SK-N-SH (cell line): ENCODE results near the gene TMEM179. TPM values are rescaled to one million over a fixed set of nuclear protein-coding genes. Genes with fewer than 3 reads are reported as not detected.

Experiments used
- CTCF ChIA-PET: fragments of 300-600, 350-600 bp; formaldehyde crosslinking; extraction: SDS; loops from one replicate; lab custom pipeline; 2021; lab: Yijun Ruan, JAX
- POLR2A ChIA-PET: fragments of 350-600 bp; sonication (Branson Sonifier 250); formaldehyde crosslinking; extraction: SDS; loops from one replicate; lab custom pipeline; 2020; ENCODE audit warnings: antibody characterized with exemption, inconsistent platforms; lab: Yijun Ruan, JAX
- DNase-seq: peaks from one replicate; pipeline ENCODE4 v3.0.0; 2012
- H2AFZ ChIP-seq: fragments of 200-600 bp; sonication (generic); 2 replicates; pipeline ENCODE4 v1.8.1; 2016; ENCODE audit warnings: antibody characterized with exemption, mild to moderate bottlenecking, low read depth
- H3F3A ChIP-seq: fragments of 200-600 bp; sonication (generic); replicated peaks from 2 replicates; pipeline ENCODE3; 2016; ENCODE audit warnings: antibody characterized with exemption, mild to moderate bottlenecking; ENCODE audit not compliant: insufficient read depth
- H3K27ac ChIP-seq, 2 experiments: fragments of 200-500 bp in 1 of 2; fragments of 200-600 bp in 1 of 2; sonication (Bioruptor generic) in 1 of 2; sonication (generic), shearing (Covaris generic) in 1 of 2; 2 replicates each; pipeline versions ENCODE4 v1.5.1 to v1.6.1; 2014 to 2016; ENCODE audit warnings: low read depth in 2 of 2, inconsistent platforms in 1 of 2, low read length in 1 of 2, mild to moderate bottlenecking in 1 of 2, mixed read lengths in 1 of 2
- H3K27me3 ChIP-seq: fragments of 200-600 bp; sonication (generic), shearing (Covaris generic); 2 replicates; pipeline ENCODE4 v1.6.1; 2016; ENCODE audit warnings: mixed run types; ENCODE audit not compliant: insufficient read depth
- H3K36me3 ChIP-seq, 2 experiments: fragments of 200-500 bp in 1 of 2; fragments of 200-600 bp in 1 of 2; sonication (Bioruptor generic) in 1 of 2; sonication (generic) in 1 of 2; replicated peaks in 1 of 2; 2 replicates each; pipeline versions ENCODE3 to v1.5.1; 2014 to 2016; ENCODE audit warnings: low read length in 1 of 2, mild to moderate bottlenecking in 1 of 2; ENCODE audit not compliant: insufficient read depth in 2 of 2, control insufficient read depth in 1 of 2
- H3K4me1 ChIP-seq, 2 experiments: fragments of 200-500 bp in 1 of 2; fragments of 200-600 bp in 1 of 2; sonication (Bioruptor generic) in 1 of 2; sonication (generic), shearing (Covaris generic) in 1 of 2; 2 replicates each; pipeline versions ENCODE4 v1.5.1 to v1.6.1; 2014 to 2016; ENCODE audit warnings: low read depth in 1 of 2, low read length in 1 of 2, mixed run types in 1 of 2; ENCODE audit not compliant: insufficient read depth in 2 of 2, control insufficient read depth in 1 of 2
- H3K4me2 ChIP-seq: fragments of 200-600 bp; sonication (generic), shearing (Covaris generic); 2 replicates; pipeline ENCODE4 v1.6.1; 2017; ENCODE audit warnings: mixed run types
- H3K4me3 ChIP-seq, 2 experiments: fragments of 200-500 bp in 1 of 2; fragments of 200-600 bp in 1 of 2; sonication (Bioruptor generic) in 1 of 2; sonication (generic), shearing (Covaris generic) in 1 of 2; 2 replicates each; pipeline versions ENCODE4 v1.5.1 to v1.8.1; 2014 to 2016; ENCODE audit warnings: low read depth in 2 of 2, inconsistent platforms in 1 of 2, low read length in 1 of 2, mild to moderate bottlenecking in 1 of 2, mixed read lengths in 1 of 2, moderate library complexity in 1 of 2
- H3K79me2 ChIP-seq: fragments of 200-600 bp; sonication (generic); 2 replicates; pipeline ENCODE4 v1.8.1; 2017; ENCODE audit warnings: mild to moderate bottlenecking; ENCODE audit not compliant: insufficient read depth
- H3K9ac ChIP-seq: fragments of 200-600 bp; sonication (generic); 2 replicates; pipeline ENCODE4 v1.6.1; 2017; ENCODE audit warnings: mixed run types
- H3K9me2 ChIP-seq: fragments of 200-600 bp; sonication (generic); 2 replicates; pipeline ENCODE4 v1.6.1; 2017; ENCODE audit warnings: mixed run types
- H3K9me3 ChIP-seq: fragments of 200-600 bp; sonication (generic); 2 replicates; pipeline ENCODE4 v1.6.1; 2017; ENCODE audit warnings: mixed run types, mild to moderate bottlenecking, moderate library complexity
- H4K20me1 ChIP-seq: fragments of 200-600 bp; sonication (generic); 2 replicates; pipeline ENCODE4 v1.6.1; 2017; ENCODE audit warnings: mild to moderate bottlenecking, mixed run types; ENCODE audit not compliant: insufficient read depth
- CHD2 ChIP-seq: fragments of 150-350 bp; IDR thresholded peaks from 2 replicates; pipeline ENCODE4 v1.6.1; 2018; ENCODE audit warnings: low read length; ENCODE audit not compliant: partially characterized antibody
- ELF1 ChIP-seq: IDR thresholded peaks from 2 replicates; pipeline ENCODE4 v1.4.0; 2012
- EZH2phosphoT487 ChIP-seq: fragments of 200-600 bp; sonication (generic); IDR thresholded peaks from 2 replicates; pipeline ENCODE4 v1.6.1; 2017; ENCODE audit warnings: low read depth, mixed run types, mild to moderate bottlenecking, antibody characterized with exemption, moderate library complexity, borderline replicate concordance
- FOXJ3 ChIP-seq: sonication (generic); formaldehyde crosslinking; IDR thresholded peaks from 2 replicates; pipeline ENCODE4 v1.5.1; 2020; ENCODE audit warnings: mild to moderate bottlenecking, missing genetic modification reagents
- GATA2 ChIP-seq: sonication (generic); formaldehyde crosslinking; IDR thresholded peaks from 2 replicates; pipeline ENCODE4 v1.5.0; 2020; ENCODE audit warnings: mild to moderate bottlenecking, missing genetic modification reagents
- MEF2A ChIP-seq: IDR thresholded peaks from 2 replicates; pipeline ENCODE4 v1.4.0; 2012; ENCODE audit warnings: low read depth, borderline replicate concordance
- NFIC ChIP-seq: IDR thresholded peaks from 2 replicates; pipeline ENCODE4 v1.4.0; 2012; ENCODE audit warnings: borderline replicate concordance
- NRF1 ChIP-seq: IDR thresholded peaks from 2 replicates; pipeline ENCODE4 v1.6.1; 2012; ENCODE audit warnings: low read depth, mild to moderate bottlenecking, low read length
- POLR2AphosphoS5 ChIP-seq: IDR thresholded peaks from 2 replicates; pipeline ENCODE4 v1.6.1; 2012; ENCODE audit warnings: low read depth, low read length
- RCOR1 ChIP-seq: fragments of 150-350 bp; IDR thresholded peaks from 2 replicates; pipeline ENCODE4 v1.6.1; 2017; ENCODE audit warnings: antibody characterized with exemption, low read length
- RFX5 ChIP-seq: IDR thresholded peaks from 2 replicates; pipeline ENCODE4 v1.6.1; 2012; ENCODE audit warnings: mild to moderate bottlenecking, improper control_type of control experiment, low read length
- SMC3 ChIP-seq: IDR thresholded peaks from 2 replicates; pipeline ENCODE4 v1.6.1; 2012; ENCODE audit warnings: low read depth, low read length, improper control_type of control experiment
- TAF1 ChIP-seq: IDR thresholded peaks from 2 replicates; pipeline ENCODE4 v1.6.1; 2012; ENCODE audit warnings: low read depth, mild to moderate bottlenecking, low read length, moderate library complexity, borderline replicate concordance
- TEAD4 ChIP-seq: IDR thresholded peaks from 2 replicates; pipeline ENCODE4 v1.4.0; 2012; ENCODE audit warnings: mild to moderate bottlenecking, borderline replicate concordance; ENCODE audit not compliant: insufficient read depth
- WGBS: methylation state at CpG from one replicate; pipeline ENCODE4 v1.1.6; 2017; ENCODE audit warnings: low lambda C conversion rate; 5-methylcytosine and 5-hydroxymethylcytosine counted together
- polyA plus RNA-seq, 3 experiments: library from polyadenylated mRNA; depleted of rRNA; stranded (reverse); fragments of >200 nt; gene quantifications; 2 replicates each; pipeline ENCODE4 v1.2.3, GENCODE V29; 2012
- TF ChIP-seq, protein P1 (sequence below): IDR thresholded peaks from 2 replicates; pipeline ENCODE4 v1.6.1; 2012; ENCODE audit warnings: mild to moderate bottlenecking, low read depth, low read length, moderate library complexity
- TF ChIP-seq, protein P2 (sequence below): fragments of 150-350 bp; IDR thresholded peaks from 2 replicates; pipeline ENCODE4 v1.6.1; 2017; ENCODE audit warnings: antibody characterized with exemption, low read length, low read depth, borderline replicate concordance
- TF ChIP-seq, protein P3 (sequence below): IDR thresholded peaks from 2 replicates; pipeline ENCODE4 v1.4.0; 2012; ENCODE audit warnings: low read depth
- TF ChIP-seq, protein P4 (sequence below): fragments of 150-350 bp; IDR thresholded peaks from 2 replicates; pipeline ENCODE4 v1.6.1; 2016; ENCODE audit warnings: mild to moderate bottlenecking, low read depth, low read length

The TMEM179 gene
- polyA plus RNA-seq, 1 of the 3 experiments (the other 2 are of a cell fraction) = 1.7 TPM

DNA sequence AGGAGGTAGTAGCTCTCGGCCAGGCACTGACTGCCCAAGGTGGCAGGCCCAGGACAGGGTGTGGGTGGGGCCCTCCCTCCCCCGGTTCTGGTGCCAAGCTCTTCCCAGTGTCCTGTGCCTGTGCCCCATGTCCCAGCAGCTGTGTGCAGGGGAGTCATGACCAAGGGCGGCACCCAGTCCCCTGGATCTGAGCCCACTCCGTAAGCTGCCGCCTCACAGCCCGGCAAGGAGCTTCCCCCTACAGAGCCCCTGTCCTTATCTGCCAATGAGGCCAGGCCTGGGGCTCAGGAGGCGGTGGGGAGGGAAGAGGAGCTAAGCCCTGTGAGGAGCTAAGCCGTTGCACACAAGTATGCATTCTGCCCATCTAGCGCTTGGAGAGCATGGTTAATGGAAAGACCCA lies 30.6 kb downstream of the TMEM179 start:
- no peaks in the 10 kb centered on the region for H3K79me2 ChIP-seq
- 62% methylated on average over 7 of the region's 9 CpGs for WGBS
- H4K20me1 ChIP-seq = no peaks in the 10 kb centered on the region
- H3K9me2 ChIP-seq = no peaks in the 10 kb centered on the region
- no peaks in the 10 kb centered on the region for H3K36me3 ChIP-seq
- TF ChIP-seq POLR2AphosphoS5 = no peak
- TF ChIP-seq, protein P1, sequence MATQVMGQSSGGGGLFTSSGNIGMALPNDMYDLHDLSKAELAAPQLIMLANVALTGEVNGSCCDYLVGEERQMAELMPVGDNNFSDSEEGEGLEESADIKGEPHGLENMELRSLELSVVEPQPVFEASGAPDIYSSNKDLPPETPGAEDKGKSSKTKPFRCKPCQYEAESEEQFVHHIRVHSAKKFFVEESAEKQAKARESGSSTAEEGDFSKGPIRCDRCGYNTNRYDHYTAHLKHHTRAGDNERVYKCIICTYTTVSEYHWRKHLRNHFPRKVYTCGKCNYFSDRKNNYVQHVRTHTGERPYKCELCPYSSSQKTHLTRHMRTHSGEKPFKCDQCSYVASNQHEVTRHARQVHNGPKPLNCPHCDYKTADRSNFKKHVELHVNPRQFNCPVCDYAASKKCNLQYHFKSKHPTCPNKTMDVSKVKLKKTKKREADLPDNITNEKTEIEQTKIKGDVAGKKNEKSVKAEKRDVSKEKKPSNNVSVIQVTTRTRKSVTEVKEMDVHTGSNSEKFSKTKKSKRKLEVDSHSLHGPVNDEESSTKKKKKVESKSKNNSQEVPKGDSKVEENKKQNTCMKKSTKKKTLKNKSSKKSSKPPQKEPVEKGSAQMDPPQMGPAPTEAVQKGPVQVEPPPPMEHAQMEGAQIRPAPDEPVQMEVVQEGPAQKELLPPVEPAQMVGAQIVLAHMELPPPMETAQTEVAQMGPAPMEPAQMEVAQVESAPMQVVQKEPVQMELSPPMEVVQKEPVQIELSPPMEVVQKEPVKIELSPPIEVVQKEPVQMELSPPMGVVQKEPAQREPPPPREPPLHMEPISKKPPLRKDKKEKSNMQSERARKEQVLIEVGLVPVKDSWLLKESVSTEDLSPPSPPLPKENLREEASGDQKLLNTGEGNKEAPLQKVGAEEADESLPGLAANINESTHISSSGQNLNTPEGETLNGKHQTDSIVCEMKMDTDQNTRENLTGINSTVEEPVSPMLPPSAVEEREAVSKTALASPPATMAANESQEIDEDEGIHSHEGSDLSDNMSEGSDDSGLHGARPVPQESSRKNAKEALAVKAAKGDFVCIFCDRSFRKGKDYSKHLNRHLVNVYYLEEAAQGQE = no peak
- TF ChIP-seq NRF1 = no peak
- no peak for TF ChIP-seq NFIC
- no peak for TF ChIP-seq GATA2 (CRISPR knock-in tag)
- ChIA-PET CTCF (interaction anchor here (1.1 to 2.8 kb wide), 4 partner anchors 10 to 416 kb away, joined by 3 to 24 read pairs (median 9); no protein-coding TSS in a partner anchor), POLR2A (no interaction called here)
- peaks cover 0 to 58% of the 10 kb centered on the region in 2 experiments; a peak in 1 of 4 replicates for H3K4me1 ChIP-seq
- no peak overlapping the region for H2AFZ ChIP-seq
- no peak overlapping the region for H3K4me2 ChIP-seq
- H3K4me3 ChIP-seq = no peak overlapping the region
- no peaks in the 10 kb centered on the region for H3K27me3 ChIP-seq
- no peak overlapping the region for H3K27ac ChIP-seq
- no peaks in the 10 kb centered on the region for H3F3A ChIP-seq
- DNase-seq = no peak
- H3K9me3 ChIP-seq = no peaks in the 10 kb centered on the region
- H3K9ac ChIP-seq = no peak overlapping the region

DNA sequence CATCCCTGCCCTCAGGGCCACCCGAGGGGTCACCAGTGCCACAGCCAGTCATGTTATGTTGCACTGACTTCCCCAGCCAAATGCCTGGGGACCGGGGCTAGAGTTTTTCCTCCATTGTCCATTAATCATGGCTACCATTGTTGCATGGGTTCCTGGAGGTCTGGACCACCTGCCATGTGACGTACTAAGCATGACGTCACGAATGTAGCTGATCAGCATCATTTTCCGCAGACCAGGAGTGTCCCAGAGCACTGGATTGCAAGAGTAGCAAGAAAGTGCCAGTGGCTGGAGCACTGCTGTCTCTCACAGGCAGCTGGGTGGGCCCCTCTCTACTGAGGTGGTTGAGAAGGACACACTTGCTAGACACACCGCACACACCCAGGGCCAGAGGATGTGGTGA lies 31.9 kb downstream of the TMEM179 start:
- POLR2A ChIA-PET = no interaction called here
- Histone ChIP-seq H3K9me2 (no peaks in the 10 kb centered on the region), H3K79me2 (no peaks in the 10 kb centered on the region), H3K4me1 (peaks cover 0 to 54% of the 10 kb centered on the region in 2 experiments; a peak in 1 of 4 replicates), H3K36me3 (no peaks in the 10 kb centered on the region), H3K9me3 (no peaks in the 10 kb centered on the region), H3K27ac (no peak overlapping the region), H3F3A (no peaks in the 10 kb centered on the region), H3K27me3 (no peaks in the 10 kb centered on the region), H2AFZ (no peak overlapping the region), H3K9ac (no peak overlapping the region), H4K20me1 (no peaks in the 10 kb centered on the region), H3K4me3 (no peak overlapping the region), H3K4me2 (no peak overlapping the region)
- DNase-seq = no peak
- TF ChIP-seq, protein P2, sequence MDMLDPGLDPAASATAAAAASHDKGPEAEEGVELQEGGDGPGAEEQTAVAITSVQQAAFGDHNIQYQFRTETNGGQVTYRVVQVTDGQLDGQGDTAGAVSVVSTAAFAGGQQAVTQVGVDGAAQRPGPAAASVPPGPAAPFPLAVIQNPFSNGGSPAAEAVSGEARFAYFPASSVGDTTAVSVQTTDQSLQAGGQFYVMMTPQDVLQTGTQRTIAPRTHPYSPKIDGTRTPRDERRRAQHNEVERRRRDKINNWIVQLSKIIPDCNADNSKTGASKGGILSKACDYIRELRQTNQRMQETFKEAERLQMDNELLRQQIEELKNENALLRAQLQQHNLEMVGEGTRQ = no peak
- TF ChIP-seq POLR2AphosphoS5 (no peak), ELF1 (no peak), CHD2 (no peak), EZH2phosphoT487 (no peak), RFX5 (no peak), SMC3 (no peak), TEAD4 (no peak), TAF1 (no peak), FOXJ3 (CRISPR knock-in tag) (no peak), MEF2A (no peak), RCOR1 (no peak)
- TF ChIP-seq, protein P1 = no peak
- TF ChIP-seq, protein P3, sequence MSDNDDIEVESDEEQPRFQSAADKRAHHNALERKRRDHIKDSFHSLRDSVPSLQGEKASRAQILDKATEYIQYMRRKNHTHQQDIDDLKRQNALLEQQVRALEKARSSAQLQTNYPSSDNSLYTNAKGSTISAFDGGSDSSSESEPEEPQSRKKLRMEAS = no peak
- TF ChIP-seq, protein P4, sequence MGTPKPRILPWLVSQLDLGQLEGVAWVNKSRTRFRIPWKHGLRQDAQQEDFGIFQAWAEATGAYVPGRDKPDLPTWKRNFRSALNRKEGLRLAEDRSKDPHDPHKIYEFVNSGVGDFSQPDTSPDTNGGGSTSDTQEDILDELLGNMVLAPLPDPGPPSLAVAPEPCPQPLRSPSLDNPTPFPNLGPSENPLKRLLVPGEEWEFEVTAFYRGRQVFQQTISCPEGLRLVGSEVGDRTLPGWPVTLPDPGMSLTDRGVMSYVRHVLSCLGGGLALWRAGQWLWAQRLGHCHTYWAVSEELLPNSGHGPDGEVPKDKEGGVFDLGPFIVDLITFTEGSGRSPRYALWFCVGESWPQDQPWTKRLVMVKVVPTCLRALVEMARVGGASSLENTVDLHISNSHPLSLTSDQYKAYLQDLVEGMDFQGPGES = no peak
- CTCF ChIA-PET = interaction anchor here (1.1 to 2.8 kb wide), 5 partner anchors 9 to 435 kb away, joined by 3 to 24 read pairs (median 5); no protein-coding TSS in a partner anchor
- 47% methylated on average over 6 of the region's 7 CpGs for WGBS
